ENCODE measurements around the gene LRIG3. TPM values are rescaled to one million over a fixed set of nuclear protein-coding genes. Genes with fewer than 3 reads are reported as not detected.
A peak's percentile ranks its signal among the peaks of the same experiment; 100 is the strongest.

The LRIG3 gene
- total and polyA plus RNA-seq, 2 of the 4 experiments (the other 2 are of a cell fraction): 26.4 to 71.2 TPM

DNA sequence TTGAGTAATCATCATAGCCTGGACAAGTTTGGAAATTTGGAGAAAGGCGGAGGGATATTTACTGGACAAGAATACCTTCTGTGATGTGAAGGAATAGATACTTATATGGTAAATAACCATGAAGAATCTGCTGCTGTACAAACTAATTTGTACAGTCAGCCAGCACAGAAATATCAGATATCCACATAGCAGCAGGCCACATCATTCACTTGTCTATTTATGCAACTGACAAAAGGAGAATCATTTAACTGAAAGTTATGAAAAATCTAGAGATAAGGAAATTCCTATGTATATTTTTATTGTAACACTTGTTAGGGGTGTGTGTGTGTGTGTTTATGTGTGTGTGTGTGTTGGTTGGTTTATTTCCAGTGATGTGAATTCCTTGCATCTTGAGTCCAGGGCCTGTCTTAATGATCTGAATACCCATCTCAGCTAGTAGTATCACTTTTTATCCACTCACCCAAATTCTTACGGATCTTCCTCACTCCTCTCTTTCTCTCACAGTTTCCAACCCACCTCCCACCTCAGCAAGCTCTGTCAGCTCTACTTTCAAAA is 10.5 kb upstream of the LRIG3 start:
- Histone ChIP-seq H2BK5ac (ENCODE audit: low read depth, low read length, poor library complexity, severe bottlenecking) (no peak overlapping the region), H4K8ac (ENCODE audit: low read depth in 2 of 2, low read length in 2 of 2) (peak overlapping the region in 1 of 2 experiments; percentile 28; a peak in 2 of 4 replicates), H3K4me2 (ENCODE audit: low read depth, low read length) (peak overlapping the region; percentile 40; the same call in 1 of the 2 replicates), H3K9me1 (ENCODE audit: insufficient read depth, low read length) (no peaks in the 10 kb centered on the region), H2BK15ac (ENCODE audit: low read depth, low read length) (0 out of 3 replicates have a peak overlapping the region, but pooled peaks have one; percentile 17), H3K18ac (ENCODE audit: low read depth, low read length) (peak overlapping the region; percentile 64), H3K27ac (ENCODE audit: insufficient read depth, low read length) (peak overlapping the region; percentile 49; the same call in 1 of the 2 replicates), H4K5ac (ENCODE audit: low read depth, low read length) (peak overlapping the region; percentile 70; the same call in 1 of the 2 replicates), H2AK5ac (ENCODE audit: low read depth, low read length) (peak overlapping the region; percentile 6; the same call in 1 of the 2 replicates), H3K14ac (replicated peaks; ENCODE audit: low read depth, low read length) (peak overlapping the region; percentile 28; the same call in 1 of the 2 replicates), H2AFZ (replicated peaks; ENCODE audit: low read length, poor library complexity) (no peak overlapping the region), H3K9ac (ENCODE audit: low read depth, low read length) (no peak overlapping the region), H3K36me3 (ENCODE audit: control insufficient read depth, insufficient read depth, low read length) (no peaks in the 10 kb centered on the region), H3K4me1 (ENCODE audit: control insufficient read depth, insufficient read depth, low read length) (peaks cover 2% of the 10 kb centered on the region), H3K27me3 (ENCODE audit: control insufficient read depth, insufficient read depth, low read length) (no peaks in the 10 kb centered on the region), H4K20me1 (ENCODE audit: insufficient read depth, low read length) (no peaks in the 10 kb centered on the region), H2BK120ac (ENCODE audit: low read depth, low read length) (peak overlapping the region; percentile 35), H3K23ac (ENCODE audit: low read depth, low read length) (no peak overlapping the region), H3K79me1 (ENCODE audit: low read depth in 1 of 2, low read length in 2 of 2) (no peaks in the 10 kb centered on the region), H2AK9ac (replicated peaks; ENCODE audit: low read depth, low read length, poor library complexity) (no peak overlapping the region), H3K56ac (ENCODE audit: extremely low read depth, insufficient read depth, low read length) (no peak overlapping the region), H3K9me3 (ENCODE audit: control insufficient read depth, insufficient read depth, low read length) (no peaks in the 10 kb centered on the region), H2BK20ac (ENCODE audit: low read depth, low read length) (no peak overlapping the region), H4K91ac (ENCODE audit: insufficient read depth, low read depth, low read length) (peak overlapping the region; percentile 44), H3K4ac (ENCODE audit: low read depth, low read length) (peak overlapping the region; percentile 22; the same call in 1 of the 2 replicates), H3K4me3 (ENCODE audit: insufficient read depth, low read depth, low read length) (no peak overlapping the region)
- POLR2A ChIA-PET (ENCODE audit: unreplicated experiment): no interaction called here
- intact Hi-C loops (cut with micrococcal nuclease): no loop called here
- BruUV-seq (replicated peaks): no TSS peak
- in situ Hi-C loops (cut with MboI; ENCODE audit: low sequenced_read_pairs): no loop called here
- dilution Hi-C loops (cut with HindIII; ENCODE audit: low sequenced_read_pairs, unreplicated experiment): no loop called here
- CTCF ChIA-PET: no interaction called here
- peak; percentile 90 for ATAC-seq (ENCODE audit: low read depth)
- peak; percentile 51 for DNase-seq
- 50% methylated on average over 1 of the region's 2 CpGs; no CpG with 5 or more reads in 1 of the 2 experiments for WGBS, 2 experiments (ENCODE audit: extremely low coverage in 2 of 2, insufficient read length in 1 of 2)
- TF ChIP-seq FOS (IDR thresholded peaks at IDR 0.05; ENCODE audit: low read depth, low read length) (no peak), RAD21 (IDR thresholded peaks at IDR 0.05; ENCODE audit: low read length) (no peak), MAFK (IDR thresholded peaks at IDR 0.05; ENCODE audit: low read depth, low read length) (no peak), SMC3 (IDR thresholded peaks at IDR 0.05; ENCODE audit: low read depth, low read length) (no peak), POLR2A (IDR thresholded peaks at IDR 0.05; ENCODE audit: low read depth, low read length) (no peak), RFX5 (IDR thresholded peaks at IDR 0.05; ENCODE audit: low read depth, low read length) (no peak), NFE2L2 (IDR thresholded peaks at IDR 0.05; ENCODE audit: low read depth, low read length) (no peak), MAZ (IDR thresholded peaks at IDR 0.05; ENCODE audit: borderline replicate concordance, low read depth, low read length) (no peak), MXI1 (IDR thresholded peaks at IDR 0.05; ENCODE audit: borderline replicate concordance, low read depth, low read length) (no peak), CHD1 (IDR thresholded peaks at IDR 0.05; ENCODE audit: low read depth, low read length) (no peak), CEBPB (IDR thresholded peaks at IDR 0.05; ENCODE audit: low read depth, low read length) (no peak), BHLHE40 (IDR thresholded peaks at IDR 0.05; ENCODE audit: low read depth, low read length) (no peak)
- TF ChIP-seq, protein P1, sequence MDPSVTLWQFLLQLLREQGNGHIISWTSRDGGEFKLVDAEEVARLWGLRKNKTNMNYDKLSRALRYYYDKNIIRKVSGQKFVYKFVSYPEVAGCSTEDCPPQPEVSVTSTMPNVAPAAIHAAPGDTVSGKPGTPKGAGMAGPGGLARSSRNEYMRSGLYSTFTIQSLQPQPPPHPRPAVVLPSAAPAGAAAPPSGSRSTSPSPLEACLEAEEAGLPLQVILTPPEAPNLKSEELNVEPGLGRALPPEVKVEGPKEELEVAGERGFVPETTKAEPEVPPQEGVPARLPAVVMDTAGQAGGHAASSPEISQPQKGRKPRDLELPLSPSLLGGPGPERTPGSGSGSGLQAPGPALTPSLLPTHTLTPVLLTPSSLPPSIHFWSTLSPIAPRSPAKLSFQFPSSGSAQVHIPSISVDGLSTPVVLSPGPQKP (IDR thresholded peaks at IDR 0.05; ENCODE audit: borderline replicate concordance, low read depth, low read length): no peak
- TF ChIP-seq, protein P2, sequence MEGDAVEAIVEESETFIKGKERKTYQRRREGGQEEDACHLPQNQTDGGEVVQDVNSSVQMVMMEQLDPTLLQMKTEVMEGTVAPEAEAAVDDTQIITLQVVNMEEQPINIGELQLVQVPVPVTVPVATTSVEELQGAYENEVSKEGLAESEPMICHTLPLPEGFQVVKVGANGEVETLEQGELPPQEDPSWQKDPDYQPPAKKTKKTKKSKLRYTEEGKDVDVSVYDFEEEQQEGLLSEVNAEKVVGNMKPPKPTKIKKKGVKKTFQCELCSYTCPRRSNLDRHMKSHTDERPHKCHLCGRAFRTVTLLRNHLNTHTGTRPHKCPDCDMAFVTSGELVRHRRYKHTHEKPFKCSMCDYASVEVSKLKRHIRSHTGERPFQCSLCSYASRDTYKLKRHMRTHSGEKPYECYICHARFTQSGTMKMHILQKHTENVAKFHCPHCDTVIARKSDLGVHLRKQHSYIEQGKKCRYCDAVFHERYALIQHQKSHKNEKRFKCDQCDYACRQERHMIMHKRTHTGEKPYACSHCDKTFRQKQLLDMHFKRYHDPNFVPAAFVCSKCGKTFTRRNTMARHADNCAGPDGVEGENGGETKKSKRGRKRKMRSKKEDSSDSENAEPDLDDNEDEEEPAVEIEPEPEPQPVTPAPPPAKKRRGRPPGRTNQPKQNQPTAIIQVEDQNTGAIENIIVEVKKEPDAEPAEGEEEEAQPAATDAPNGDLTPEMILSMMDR (conservative IDR thresholded peaks at IDR 0.05; ENCODE audit: low read depth, low read length): no peak
- TF ChIP-seq, protein P3, sequence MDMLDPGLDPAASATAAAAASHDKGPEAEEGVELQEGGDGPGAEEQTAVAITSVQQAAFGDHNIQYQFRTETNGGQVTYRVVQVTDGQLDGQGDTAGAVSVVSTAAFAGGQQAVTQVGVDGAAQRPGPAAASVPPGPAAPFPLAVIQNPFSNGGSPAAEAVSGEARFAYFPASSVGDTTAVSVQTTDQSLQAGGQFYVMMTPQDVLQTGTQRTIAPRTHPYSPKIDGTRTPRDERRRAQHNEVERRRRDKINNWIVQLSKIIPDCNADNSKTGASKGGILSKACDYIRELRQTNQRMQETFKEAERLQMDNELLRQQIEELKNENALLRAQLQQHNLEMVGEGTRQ (IDR thresholded peaks at IDR 0.05; ENCODE audit: low read depth, low read length): no peak
